HG03045 (cell line): ENCODE measurements around the gene PCDHB6.
"Not testable (repeated sequence)": the region's sequence is repeated elsewhere in the genome, so short reads cannot be mapped to it uniquely, and the experiment has no call there.

ENCODE experiments used
- ATAC-seq: cut with Tn5 transposase; IDR thresholded peaks from one replicate; pipeline ENCODE4 v1.9.1; 2021; ENCODE audit warnings: mild to moderate bottlenecking, moderate library complexity; ENCODE audit not compliant: unreplicated experiment

The PCDHB6 gene

GRCh38 chr5:141201646-141202045 is 51.8 kb downstream of the PCDHB6 start:
- ATAC-seq, result not testable (repeated sequence)
